Prostate gland (tissue), 2 donors: Measurements from ENCODE around the gene EPB41L4A. TPM values are rescaled to one million over a fixed set of nuclear protein-coding genes. Genes with fewer than 3 reads are reported as not detected.
"Not testable (repeated sequence)": the region's sequence is repeated elsewhere in the genome, so short reads cannot be mapped to it uniquely, and the experiment has no call there.

Source experiments
- DNase-seq: peaks from one replicate; pipeline ENCODE4 v3.0.0-alpha.2; 2019; ENCODE audit warnings: low spot score
- H3K27ac ChIP-seq, 2 donors: fragments of 200-600 bp; sonication (generic); 2 replicates each; pipeline ENCODE4 v1.5.1; 2017 to 2019
- H3K27me3 ChIP-seq: fragments of 200-600 bp; sonication (generic); replicated peaks from 2 replicates; pipeline ENCODE4 v1.5.1; 2019; ENCODE audit not compliant: insufficient read depth
- H3K36me3 ChIP-seq, 2 donors: fragments of 200-600 bp; sonication (generic); 1 replicate in 1 of 2; 2 replicates in 1 of 2; pipeline versions ENCODE4 v1.5.1 to v1.8.1; 2017 to 2019
- H3K4me1 ChIP-seq: fragments of 200-600 bp; sonication (generic); replicated peaks from 2 replicates; pipeline ENCODE4 v1.5.1; 2019
- H3K4me3 ChIP-seq, 2 donors: fragments of 200-600 bp; sonication (generic); 2 replicates each; pipeline ENCODE4 v1.5.1; 2017 to 2019
- H3K9me3 ChIP-seq: fragments of 200-600 bp; sonication (generic); 2 replicates; pipeline ENCODE4 v1.5.1; 2017
- CTCF ChIP-seq, 4 experiments: fragments of 200-600 bp in 2 of 4; fragments of 450-650 bp in 2 of 4; sonication (generic) in 2 of 4; IDR thresholded peaks; 1 replicate in 3 of 4; 2 replicates in 1 of 4; pipeline ENCODE4 v1.5.1; 2016 to 2019; ENCODE audit warnings: antibody characterized with exemption in 4 of 4, mild to moderate bottlenecking in 2 of 4, moderate library complexity in 2 of 4
- POLR2A ChIP-seq: fragments of 450-650 bp; IDR thresholded peaks from one replicate; pipeline ENCODE4 v1.6.1; 2016; ENCODE audit warnings: antibody characterized with exemption, mild to moderate bottlenecking
- POLR2AphosphoS5 ChIP-seq: sonication (generic); formaldehyde crosslinking; IDR thresholded peaks from one replicate; pipeline ENCODE4 v1.6.1; 2017; ENCODE audit warnings: antibody characterized with exemption
- WGBS: methylation state at CpG from one replicate; pipeline ENCODE4 v1.1.5; 2018; 5-methylcytosine and 5-hydroxymethylcytosine counted together
- intact Hi-C: fragments of 100-400 bp; cut with DNase I; formaldehyde crosslinking; loops from one replicate; pipeline ENCODE4 v1.14.2; 2022
- total RNA-seq, 2 donors: library from RNA; depleted of rRNA; stranded (reverse); fragments of >200 nt; gene quantifications; one replicate each; pipeline ENCODE4 v1.1.0, GENCODE V29; 2016

EPB41L4A gene
- total RNA-seq, 2 donors from 2014 or later: 23.0 to 37.5 TPM

GRCh38 chr5:112440031-112440430 lies 21.0 kb upstream of the EPB41L4A start:
- Histone ChIP-seq H3K4me3 (no peak overlapping the region), H3K36me3 (no peaks in the 10 kb centered on the region), H3K27me3 (no peaks in the 10 kb centered on the region), H3K9me3 (no peaks in the 10 kb centered on the region), H3K4me1 (no peaks in the 10 kb centered on the region), H3K27ac (no peak overlapping the region)
- WGBS: 95% methylated on average over 2 of the region's 2 CpGs
- DNase-seq: no peak
- intact Hi-C loops: no loop called here
- no peak for TF ChIP-seq POLR2A
- TF ChIP-seq CTCF (IDR thresholded peaks at IDR 0.05): no peak
- no peak for TF ChIP-seq POLR2AphosphoS5

GRCh38 chr5:112436144-112436543 lies 17.1 kb upstream of the EPB41L4A start:
- H3K4me3 ChIP-seq: no peak overlapping the region
- intact Hi-C loops: no loop called here
- H3K4me1 ChIP-seq: no peaks in the 10 kb centered on the region
- H3K9me3 ChIP-seq: no peaks in the 10 kb centered on the region
- DNase-seq: no peak
- no peaks in the 10 kb centered on the region for H3K36me3 ChIP-seq
- TF ChIP-seq POLR2A: no peak
- TF ChIP-seq POLR2AphosphoS5: no peak
- no peak for TF ChIP-seq CTCF (IDR thresholded peaks at IDR 0.05)
- no peaks in the 10 kb centered on the region for H3K27me3 ChIP-seq
- 82% methylated on average over 2 of the region's 2 CpGs for WGBS
- no peak overlapping the region for H3K27ac ChIP-seq

GRCh38 chr5:112434641-112435040 lies 15.6 kb upstream of the EPB41L4A start:
- Histone ChIP-seq H3K27me3 (no peaks in the 10 kb centered on the region), H3K4me1 (no peaks in the 10 kb centered on the region), H3K36me3 (no peaks in the 10 kb centered on the region), H3K9me3 (no peaks in the 10 kb centered on the region), H3K27ac (no peak overlapping the region), H3K4me3 (no peak overlapping the region)
- TF ChIP-seq POLR2AphosphoS5 (no peak), POLR2A (no peak), CTCF (IDR thresholded peaks at IDR 0.05) (no peak)
- DNase-seq: no peak
- WGBS: 35% methylated on average over 1 of the region's 1 CpG
- intact Hi-C loops: no loop called here

GRCh38 chr5:112426202-112426601 lies 7.1 kb upstream of the EPB41L4A start:
- DNase-seq, H3K4me3 ChIP-seq, H3K27me3 ChIP-seq, H3K36me3 ChIP-seq, H3K4me1 ChIP-seq, H3K27ac ChIP-seq, H3K9me3 ChIP-seq, intact Hi-C loops: not testable (repeated sequence)
- WGBS: 74% methylated on average over 3 of the region's 3 CpGs

GRCh38 chr5:112419986-112420864 lies 1.1 kb upstream of the EPB41L4A start:
- H3K36me3 ChIP-seq: no peaks in the 10 kb centered on the region
- peak overlapping the region; percentile 82 to 83 for H3K4me3 ChIP-seq
- DNase-seq: peak; percentile 87
- intact Hi-C loops: loop anchor here (1.0 to 5.0 kb wide), 3 partner anchors 210 to 337 kb away; no protein-coding TSS in a partner anchor
- peak; percentile 62 to 96 (median 91) for TF ChIP-seq CTCF (IDR thresholded peaks at IDR 0.05)
- peak; percentile 6 for TF ChIP-seq POLR2A
- TF ChIP-seq POLR2AphosphoS5: peak; percentile 58
- peak overlapping the region; percentile 76 to 83 for H3K27ac ChIP-seq
- no peaks in the 10 kb centered on the region for H3K4me1 ChIP-seq
- H3K9me3 ChIP-seq: no peaks in the 10 kb centered on the region
- 3% methylated on average over 55 of the region's 64 CpGs for WGBS
- H3K27me3 ChIP-seq: no peaks in the 10 kb centered on the region
